Suprapubic skin (tissue), 3 donors: ENCODE measurements around the gene ROBO1.

ENCODE experiments used
- EP300 ChIP-seq: sonication (generic); formaldehyde crosslinking; IDR thresholded peaks from one replicate; pipeline ENCODE4 v1.6.1; 2017; ENCODE audit warnings: antibody characterized with exemption
- TF ChIP-seq, protein P1 (sequence below), 2 donors: fragments of 200-600 bp in 1 of 2; fragments of 450-650 bp in 1 of 2; sonication (generic) in 1 of 2; IDR thresholded peaks; one replicate each; pipeline ENCODE4 v1.5.1; 2016 to 2019; ENCODE audit warnings: antibody characterized with exemption in 2 of 2, mild to moderate bottlenecking in 1 of 2, moderate library complexity in 1 of 2

DNA sequence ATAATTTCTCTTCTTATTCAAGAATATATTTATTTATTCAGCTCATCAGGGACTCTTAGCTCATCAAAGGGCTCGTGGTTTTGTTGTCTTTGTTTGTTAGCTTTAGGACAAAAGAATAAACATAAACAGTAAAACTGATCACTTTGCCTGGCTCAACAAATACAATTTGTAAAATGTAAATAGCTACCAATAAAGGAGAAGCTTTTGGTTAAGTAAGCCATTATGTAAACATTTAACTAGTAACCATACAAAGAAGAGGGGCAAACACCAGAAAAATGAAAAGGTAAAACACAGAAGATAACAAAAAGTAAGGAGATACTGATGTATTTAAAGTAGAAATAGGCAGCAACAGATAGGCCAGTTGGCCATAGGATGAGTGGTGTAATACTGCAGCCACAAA lies 761.7 kb downstream of the ROBO1 start:
- TF ChIP-seq, protein P1, sequence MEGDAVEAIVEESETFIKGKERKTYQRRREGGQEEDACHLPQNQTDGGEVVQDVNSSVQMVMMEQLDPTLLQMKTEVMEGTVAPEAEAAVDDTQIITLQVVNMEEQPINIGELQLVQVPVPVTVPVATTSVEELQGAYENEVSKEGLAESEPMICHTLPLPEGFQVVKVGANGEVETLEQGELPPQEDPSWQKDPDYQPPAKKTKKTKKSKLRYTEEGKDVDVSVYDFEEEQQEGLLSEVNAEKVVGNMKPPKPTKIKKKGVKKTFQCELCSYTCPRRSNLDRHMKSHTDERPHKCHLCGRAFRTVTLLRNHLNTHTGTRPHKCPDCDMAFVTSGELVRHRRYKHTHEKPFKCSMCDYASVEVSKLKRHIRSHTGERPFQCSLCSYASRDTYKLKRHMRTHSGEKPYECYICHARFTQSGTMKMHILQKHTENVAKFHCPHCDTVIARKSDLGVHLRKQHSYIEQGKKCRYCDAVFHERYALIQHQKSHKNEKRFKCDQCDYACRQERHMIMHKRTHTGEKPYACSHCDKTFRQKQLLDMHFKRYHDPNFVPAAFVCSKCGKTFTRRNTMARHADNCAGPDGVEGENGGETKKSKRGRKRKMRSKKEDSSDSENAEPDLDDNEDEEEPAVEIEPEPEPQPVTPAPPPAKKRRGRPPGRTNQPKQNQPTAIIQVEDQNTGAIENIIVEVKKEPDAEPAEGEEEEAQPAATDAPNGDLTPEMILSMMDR (IDR thresholded peaks at IDR 0.05), result no peak
- no peak for TF ChIP-seq EP300
